ENCODE results near the gene ELK4. TPM values are rescaled to one million over a fixed set of nuclear protein-coding genes. Genes with fewer than 3 reads are reported as not detected.

ELK4 gene
- total and polyA plus RNA-seq, 12 donors: 4.7 to 45.6 (median 38.9) TPM

GRCh38 chr1:205567716-205568115 lies 64.1 kb downstream of the ELK4 start:
- intact Hi-C loops (cut with DNase I): loop anchor here in 3 of 10 donors (5.0 kb wide), 2 partner anchors 35 to 40 kb away; no protein-coding TSS in a partner anchor
- no peaks in the 10 kb centered on the region for H3K9me3 ChIP-seq
- peaks cover 0 to 11% (median 3%) of the 10 kb centered on the region in 9 donors for H3K4me1 ChIP-seq
- peaks cover 0 to 80% (median 27%) of the 10 kb centered on the region in 7 donors for H3K27me3 ChIP-seq
- H3K27ac ChIP-seq: no peak overlapping the region
- 82 to 85% methylated on average over 6 of the region's 6 CpGs for WGBS, 2 donors
- no peak for ATAC-seq
- no peaks in the 10 kb centered on the region for H3K36me3 ChIP-seq
- H3K4me3 ChIP-seq: no peak overlapping the region
- TF ChIP-seq CTCF (IDR thresholded peaks at IDR 0.05): no peak
- DNase-seq: no peak

- Histone ChIP-seq H3K9me3 (peaks cover 0 to 19% (median 9%) of the 10 kb centered on the region in 11 donors), H3K27me3 (peaks cover 0 to 86% (median 29%) of the 10 kb centered on the region in 7 donors), H3K4me3 (no peak overlapping the region), H3K4me1 (peaks cover 0 to 11% (median 3%) of the 10 kb centered on the region in 9 donors), H3K36me3 (no peaks in the 10 kb centered on the region), H3K27ac (no peak overlapping the region)
- WGBS, 2 donors: 77 to 82% methylated on average over 3 of the region's 3 CpGs
- DNase-seq (no peak), ATAC-seq (no peak)
- no peak for TF ChIP-seq CTCF (IDR thresholded peaks at IDR 0.05)
- intact Hi-C loops (cut with DNase I): loop anchor here in 3 of 10 donors (5.0 kb wide), 2 partner anchors 33 to 38 kb away; no protein-coding TSS in a partner anchor
Observed at GRCh38 chr1:205565799-205566198, 66.0 kb downstream of the ELK4 start.

- H3K36me3 ChIP-seq: no peaks in the 10 kb centered on the region
- WGBS, 2 donors: 66 to 72% methylated on average over 5 of the region's 5 CpGs
- peaks cover 0 to 6% (median 0%) of the 10 kb centered on the region in 9 donors for H3K4me1 ChIP-seq
- no peak overlapping the region for H3K27ac ChIP-seq
- H3K4me3 ChIP-seq: no peak overlapping the region
- ATAC-seq: no peak
- H3K27me3 ChIP-seq: peaks cover 0 to 67% (median 20%) of the 10 kb centered on the region in 7 donors
- no peak for TF ChIP-seq CTCF (IDR thresholded peaks at IDR 0.05)
- peaks cover 0 to 33% (median 9%) of the 10 kb centered on the region in 11 donors for H3K9me3 ChIP-seq
- DNase-seq: no peak
- intact Hi-C loops (cut with DNase I): no loop called here
Observed at GRCh38 chr1:205563927-205564441, 67.8 kb downstream of the ELK4 start.

- no peak overlapping the region for H3K4me3 ChIP-seq
- H3K9me3 ChIP-seq: peaks cover 0 to 34% (median 9%) of the 10 kb centered on the region in 11 donors
- ATAC-seq (no peak), DNase-seq (no peak)
- TF ChIP-seq CTCF (IDR thresholded peaks at IDR 0.05): no peak
- no peak overlapping the region for H3K27ac ChIP-seq
- H3K36me3 ChIP-seq: no peaks in the 10 kb centered on the region
- H3K27me3 ChIP-seq: peaks cover 0 to 51% (median 6%) of the 10 kb centered on the region in 7 donors
- 93 to 95% methylated on average over 1 of the region's 1 CpG for WGBS, 2 donors
- intact Hi-C loops (cut with DNase I): no loop called here
- no peaks in the 10 kb centered on the region for H3K4me1 ChIP-seq
Observed at GRCh38 chr1:205561501-205562203, 70.2 kb downstream of the ELK4 start.

Other genes starting within 250 kb of the ELK4 start
- gene LEMD1, start 210.0 kb downstream of the ELK4 start, total RNA-seq: not detected
- gene LEMD1, start 210.0 kb downstream of the ELK4 start, polyA plus RNA-seq: not detected
- gene BLACAT1, start 176.0 kb downstream of the ELK4 start, total RNA-seq: under 1 TPM in 1 of 10 donors, not detected in 9; 0.15 TPM
- gene BLACAT1, start 176.0 kb downstream of the ELK4 start, polyA plus RNA-seq: not detected
- 100 to 1,000 TPM; 122 to 199 (median 164) TPM for gene CDK18, start 127.3 kb downstream of the ELK4 start, total RNA-seq
- 100 to 1,000 TPM in 1 of 2 donors, 10 to 100 TPM in 1; 41.4 to 156 TPM for gene CDK18, start 127.3 kb downstream of the ELK4 start, polyA plus RNA-seq
- 1 to 10 TPM; 1.4 to 7.9 (median 2.2) TPM for gene SLC45A3, start 48.5 kb upstream of the ELK4 start, total RNA-seq
- 1 to 10 TPM; 1.8 to 4.5 TPM for gene SLC45A3, start 48.5 kb upstream of the ELK4 start, polyA plus RNA-seq
- 100 to 1,000 TPM; 174 to 245 (median 211) TPM for gene NUCKS1, start 118.2 kb upstream of the ELK4 start, total RNA-seq
- 100 to 1,000 TPM in 1 of 2 donors, 10 to 100 TPM in 1; 31.8 to 107 TPM for gene NUCKS1, start 118.2 kb upstream of the ELK4 start, polyA plus RNA-seq
- gene RAB29, start 143.5 kb upstream of the ELK4 start, total RNA-seq: 10 to 100 TPM in 9 of 10 donors, 1 to 10 TPM in 1; 9.1 to 23.1 (median 16.3) TPM
- 10 to 100 TPM in 1 of 2 donors, 1 to 10 TPM in 1; 5.6 to 10.4 TPM for gene RAB29, start 143.5 kb upstream of the ELK4 start, polyA plus RNA-seq
- gene SLC41A1, start 181.2 kb upstream of the ELK4 start, total RNA-seq: 100 to 1,000 TPM; 247 to 566 (median 322) TPM
- 100 to 1,000 TPM in 1 of 2 donors, 10 to 100 TPM in 1; 97.0 to 102 TPM for gene SLC41A1, start 181.2 kb upstream of the ELK4 start, polyA plus RNA-seq
- gene PM20D1, start 218.1 kb upstream of the ELK4 start, total RNA-seq: 1 to 10 TPM in 4 of 10 donors, under 1 TPM in 6; 0.12 to 1.9 (median 0.66) TPM
- under 1 TPM; 0.30 to 0.73 TPM for gene PM20D1, start 218.1 kb upstream of the ELK4 start, polyA plus RNA-seq

Data from heart right ventricle (tissue), 16 donors.